ENCODE data around the gene MYO5A.
"Not testable (repeated sequence)": the region's sequence is repeated elsewhere in the genome, so short reads cannot be mapped to it uniquely, and the experiment has no call there.

MYO5A gene

DNA sequence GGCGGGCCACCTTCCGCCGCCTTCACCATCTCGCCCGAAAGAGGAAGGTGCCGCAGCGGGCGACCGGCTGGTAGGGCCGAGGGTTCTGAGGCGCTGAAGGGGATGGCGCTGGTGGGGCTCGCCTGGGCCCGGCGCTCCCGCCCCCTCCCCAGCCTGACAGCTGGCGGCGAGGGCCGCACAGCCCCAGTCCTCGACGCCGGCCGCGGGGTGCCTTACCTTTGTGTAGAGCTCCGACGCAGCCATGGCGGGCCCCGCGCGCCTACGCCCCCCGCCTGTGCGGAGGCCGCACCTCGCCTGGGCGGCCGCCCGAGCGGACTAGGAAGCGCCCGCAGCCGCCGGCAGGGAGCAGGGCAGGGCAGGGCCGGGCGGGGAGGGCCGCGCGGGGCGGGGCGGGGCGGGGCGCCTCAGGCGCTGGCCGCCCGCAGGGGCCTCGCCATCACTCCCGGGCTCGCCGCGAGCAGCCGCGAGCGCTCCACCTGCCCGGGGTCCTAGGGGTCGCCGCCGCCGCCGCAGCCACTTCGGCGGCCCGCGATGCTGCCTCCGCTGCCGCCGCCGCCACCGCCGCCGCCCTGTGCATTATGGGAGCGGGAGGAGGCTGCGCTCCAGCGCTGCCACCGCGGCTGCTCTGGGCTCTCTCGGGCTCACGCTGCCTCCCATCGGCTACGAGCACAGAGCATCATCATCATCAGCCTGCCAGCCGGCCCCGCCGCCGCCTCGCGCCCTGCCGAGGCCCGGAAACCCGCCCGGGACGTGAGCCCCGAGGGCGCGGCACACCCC is at the start of gene MYO5A:
TSS of gene MYO5A (minus strand) at position 317 of the 777 bp plus-strand sequence. CDS start at position 243, 74 bp downstream.
- peak; percentile 61 to 71 for DNase-seq (ENCODE audit: low read depth in 1 of 2, low spot score in 1 of 2)

DNA sequence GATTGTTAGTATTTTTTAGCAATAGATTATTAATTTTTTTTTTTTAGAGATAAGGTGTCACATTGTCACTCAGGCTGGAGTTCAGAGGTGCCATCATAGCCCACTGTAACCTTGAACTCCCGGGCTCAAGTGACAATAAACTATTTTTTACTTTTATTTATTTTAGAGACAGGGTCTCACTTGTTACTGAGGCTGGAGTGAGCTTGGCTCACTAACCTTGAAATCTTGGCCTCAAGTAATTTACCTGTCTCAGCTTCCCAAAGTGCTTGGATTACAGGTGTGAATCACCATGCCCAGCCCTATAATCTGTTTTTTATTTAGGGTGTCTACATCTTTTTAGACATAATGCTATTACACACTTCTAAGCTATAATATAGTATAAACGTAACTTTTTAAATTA is 48.0 kb upstream of the MYO5A start:
- no peak for DNase-seq (ENCODE audit: low read depth in 1 of 2, low spot score in 1 of 2)

DNA sequence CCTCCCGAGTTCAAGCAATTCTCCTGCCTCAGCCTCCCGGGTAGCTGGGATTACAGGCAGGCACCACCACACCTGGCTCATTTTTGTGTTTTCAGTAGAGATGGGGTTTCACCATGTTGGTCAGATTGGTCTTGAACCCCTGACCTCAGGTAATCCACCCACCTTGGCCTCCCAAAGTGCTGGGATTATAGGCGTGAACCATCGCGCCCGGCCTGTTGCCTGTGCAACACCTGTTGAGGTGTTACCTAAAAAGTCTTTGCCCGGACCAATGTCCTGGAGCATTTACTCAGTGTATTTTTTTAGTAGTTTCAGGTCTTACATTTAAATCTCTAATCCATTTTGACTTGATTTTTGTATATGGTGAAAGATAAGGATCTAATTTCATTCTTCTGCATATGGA is 46.9 kb upstream of the MYO5A start:
- not testable (repeated sequence) for DNase-seq (ENCODE audit: low read depth in 1 of 2, low spot score in 1 of 2)

DNA sequence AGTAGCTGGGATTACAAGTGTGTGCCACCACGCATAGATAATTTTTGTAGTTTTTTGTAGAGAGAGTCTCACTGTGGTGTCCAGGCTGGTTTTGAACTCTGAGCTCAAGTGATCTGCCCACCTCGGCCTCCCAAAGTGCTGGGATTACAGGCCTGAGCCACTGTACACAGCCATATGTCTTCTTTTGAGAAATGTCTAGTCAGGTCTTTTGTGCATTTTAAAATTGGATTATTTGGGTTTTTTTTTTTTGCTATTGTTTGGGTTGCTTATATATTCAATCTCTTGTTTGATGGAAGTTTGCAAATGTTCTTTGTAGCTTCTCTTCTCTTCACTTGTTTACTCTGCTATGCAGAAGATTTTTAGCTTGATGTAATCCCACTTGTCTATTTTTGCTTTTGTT is 46.4 kb upstream of the MYO5A start:
- no peak for DNase-seq (ENCODE audit: low read depth in 1 of 2, low spot score in 1 of 2)

DNA sequence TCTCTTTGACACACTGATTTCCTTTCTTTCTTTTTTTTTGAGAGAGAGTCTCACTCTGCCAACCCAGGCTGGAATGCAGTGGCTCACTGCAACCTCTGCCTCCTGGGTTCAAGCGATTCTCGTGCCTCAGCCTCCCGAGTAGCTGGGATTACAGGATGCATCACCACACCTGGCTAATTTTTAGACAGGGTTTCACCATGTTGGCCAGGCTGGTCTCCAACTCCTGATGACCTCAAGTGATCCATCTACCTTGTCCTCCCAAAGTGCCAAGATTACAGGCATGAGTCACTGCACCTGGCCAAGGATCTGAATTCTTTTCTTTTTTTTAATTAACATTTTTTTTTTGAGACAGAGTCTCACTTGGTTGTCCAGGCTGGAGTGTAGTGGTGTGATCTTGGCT is 45.9 kb upstream of the MYO5A start:
- DNase-seq (ENCODE audit: low read depth in 1 of 2, low spot score in 1 of 2), result not testable (repeated sequence)

DNA sequence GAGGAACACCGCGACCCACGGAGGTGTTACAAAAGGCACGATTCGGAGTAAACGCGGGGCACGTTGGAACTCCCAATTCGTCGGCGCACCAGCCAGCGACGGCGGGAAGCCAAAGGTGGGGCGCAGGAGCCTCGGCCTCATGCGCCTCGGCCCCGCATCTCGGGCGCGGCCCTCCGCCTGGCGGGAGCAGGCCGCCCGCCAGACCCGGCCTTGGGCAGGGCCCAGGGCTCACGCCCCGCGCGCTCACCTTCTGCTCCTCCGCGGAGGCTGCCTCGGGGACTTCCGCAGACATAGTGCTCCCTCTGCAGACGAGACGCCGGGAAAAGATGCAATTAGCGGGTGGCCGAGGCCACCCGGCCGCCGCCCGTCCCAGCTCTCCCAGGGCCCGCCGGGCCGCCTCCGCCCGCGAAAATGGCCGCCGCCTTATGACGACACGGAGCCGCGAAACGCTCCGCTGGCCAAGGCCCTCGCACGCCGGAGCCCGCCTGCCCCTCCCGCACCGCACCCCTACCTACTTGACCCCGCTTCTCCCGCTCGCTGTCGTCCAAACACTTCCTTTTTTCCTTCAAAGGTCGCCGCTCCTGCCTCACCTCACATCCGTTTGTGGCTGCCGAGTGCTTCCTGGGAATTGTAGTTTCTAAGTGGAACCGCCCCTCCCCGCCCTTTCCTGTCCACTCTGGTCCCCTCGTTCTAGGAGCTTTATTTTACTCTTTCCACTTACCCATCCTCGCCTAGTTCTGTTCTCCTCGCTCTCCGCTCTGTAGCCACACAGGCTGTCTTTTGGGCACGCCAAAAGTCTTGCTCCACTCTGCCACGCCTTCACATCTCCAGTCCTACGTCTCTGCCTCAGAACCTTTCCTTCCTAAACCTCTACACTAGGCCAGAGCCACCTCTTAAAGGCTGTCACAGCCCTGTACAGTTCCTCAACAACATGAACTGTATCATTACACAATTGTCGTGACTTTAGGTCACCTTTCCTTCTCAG is 40.2 kb upstream of the MYO5A start, which contains the start of gene ARPP19:
TSS of gene ARPP19 (minus strand) at position 430 of the 985 bp plus-strand sequence. CDS start at position 292, 138 bp downstream.
- peak; percentile 59 to 65 for DNase-seq (ENCODE audit: low read depth in 1 of 2, low spot score in 1 of 2)

DNA sequence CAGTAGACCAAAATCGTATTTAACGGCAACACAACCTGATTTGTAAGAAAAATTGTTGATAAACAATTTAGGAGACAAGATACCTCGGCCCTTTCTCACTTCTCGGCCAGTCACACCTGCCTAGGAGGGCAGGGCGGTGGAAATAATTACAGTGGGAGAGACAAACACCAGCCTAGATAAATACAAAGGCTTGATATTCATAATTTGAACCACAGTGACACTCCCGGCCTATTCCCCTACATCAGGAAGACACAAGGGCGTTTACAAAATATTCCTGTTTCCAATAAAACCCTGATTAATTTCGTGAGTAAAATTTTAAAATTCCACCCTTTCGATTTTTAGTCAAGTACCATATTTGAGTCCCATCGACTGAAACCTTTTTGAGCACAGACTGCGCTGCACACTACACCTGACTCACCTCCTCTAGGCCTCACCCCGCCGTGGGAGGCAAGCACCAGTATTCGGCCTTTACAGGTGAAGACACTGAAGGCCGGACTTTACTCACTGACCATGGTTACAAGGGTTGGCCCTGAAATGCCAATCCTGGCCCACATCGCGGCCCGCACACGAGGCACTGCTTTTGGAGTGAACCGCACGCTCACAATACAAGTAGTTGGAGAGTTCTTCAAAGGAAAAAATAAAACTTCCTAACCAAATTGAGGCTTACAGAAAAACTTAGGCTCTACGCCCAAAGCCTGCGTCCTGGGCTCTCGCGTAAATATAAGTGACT is 39.4 kb upstream of the MYO5A start:
- DNase-seq (ENCODE audit: low read depth in 1 of 2, low spot score in 1 of 2), result peak in 1 of 2 donors; percentile 30

DNA sequence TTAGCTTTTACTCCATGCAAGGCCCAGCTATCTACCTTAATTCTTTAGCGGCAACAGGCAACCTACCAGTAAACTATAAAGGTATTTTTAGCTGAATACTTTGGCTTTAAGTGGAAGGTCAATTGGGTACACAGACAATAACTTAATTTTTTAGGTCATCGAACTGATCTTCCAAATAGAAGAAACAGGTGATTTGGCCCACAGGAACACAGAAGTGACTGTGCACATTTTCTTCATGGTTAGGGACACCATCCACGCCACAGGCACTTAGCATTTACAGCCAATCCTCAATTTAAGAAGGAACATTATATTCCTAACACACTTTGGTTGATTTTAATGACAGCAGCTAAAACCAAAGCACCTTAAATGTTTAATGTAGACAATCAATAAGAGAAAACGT is 38.2 kb upstream of the MYO5A start:
- DNase-seq (ENCODE audit: low read depth in 1 of 2, low spot score in 1 of 2), result no peak

DNA sequence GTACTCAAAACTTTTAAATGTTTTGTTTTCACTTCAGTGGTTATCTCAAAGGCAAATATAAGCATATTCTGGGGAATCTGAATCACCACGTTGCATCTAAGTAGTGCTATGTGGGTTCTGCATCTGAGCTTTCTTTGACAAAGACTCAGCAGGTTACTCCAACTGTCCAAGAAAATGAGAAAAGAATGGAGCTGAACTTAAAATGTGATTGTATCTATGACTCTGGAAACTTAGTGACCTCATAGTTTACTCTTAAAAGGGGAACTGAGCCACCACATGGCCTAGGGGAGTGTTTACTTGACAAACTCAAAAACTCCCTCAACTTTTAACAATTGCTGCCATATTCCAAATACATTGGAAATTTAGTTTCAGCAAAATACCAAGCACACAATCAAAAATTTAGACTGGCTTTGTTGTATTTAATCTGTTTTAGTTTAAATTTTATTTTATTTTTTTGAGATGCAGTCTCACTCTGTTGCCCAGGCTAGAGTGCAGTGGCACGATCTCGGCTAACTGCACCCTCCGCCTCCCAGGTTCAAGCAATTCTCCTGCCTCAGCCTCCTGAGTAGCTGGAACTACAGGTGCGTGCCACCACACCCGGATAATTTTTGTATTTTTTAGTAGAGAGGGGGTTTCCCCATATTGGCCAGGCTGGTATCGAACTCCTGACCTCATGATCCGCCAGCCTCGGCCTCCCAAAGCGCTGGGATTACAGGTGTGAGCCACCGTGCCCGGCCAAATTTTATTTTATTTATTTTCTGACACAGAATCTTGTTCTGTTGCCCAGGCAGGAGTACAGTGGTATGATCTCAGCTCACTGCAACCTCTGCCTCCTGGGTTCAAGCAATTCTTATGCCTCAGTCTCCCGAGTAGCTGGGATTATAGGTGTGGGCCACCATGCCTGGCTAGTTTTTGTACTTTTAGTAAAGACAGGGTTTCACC is 37.0 kb upstream of the MYO5A start:
- DNase-seq (ENCODE audit: low read depth in 1 of 2, low spot score in 1 of 2), result not testable (repeated sequence)

DNA sequence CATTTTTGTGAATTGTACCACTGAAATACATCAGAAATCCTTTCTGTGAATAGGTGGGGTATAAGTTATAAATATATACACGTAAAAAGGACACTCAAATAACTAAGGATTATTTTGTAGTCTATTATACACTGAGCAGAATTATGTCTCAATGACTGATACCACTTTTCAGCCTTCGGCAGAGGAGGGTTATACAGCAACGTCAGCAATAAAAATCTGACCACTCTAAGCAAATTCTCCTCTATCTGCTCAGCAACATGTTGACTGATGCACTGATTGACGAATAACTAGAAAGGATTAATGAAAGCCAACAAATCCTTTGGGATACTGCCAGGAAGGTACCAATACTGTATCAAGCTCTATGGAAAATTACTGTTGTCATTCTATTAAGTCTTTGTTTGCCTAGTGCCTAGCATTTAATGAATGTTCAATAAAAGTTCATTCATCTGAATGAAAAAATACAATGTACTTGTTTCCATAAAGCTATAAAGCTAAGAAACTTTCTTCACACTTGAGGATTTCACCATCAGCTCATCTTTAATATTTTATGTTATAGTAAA is 34.9 kb upstream of the MYO5A start:
- no peak for DNase-seq (ENCODE audit: low read depth in 1 of 2, low spot score in 1 of 2)

DNA sequence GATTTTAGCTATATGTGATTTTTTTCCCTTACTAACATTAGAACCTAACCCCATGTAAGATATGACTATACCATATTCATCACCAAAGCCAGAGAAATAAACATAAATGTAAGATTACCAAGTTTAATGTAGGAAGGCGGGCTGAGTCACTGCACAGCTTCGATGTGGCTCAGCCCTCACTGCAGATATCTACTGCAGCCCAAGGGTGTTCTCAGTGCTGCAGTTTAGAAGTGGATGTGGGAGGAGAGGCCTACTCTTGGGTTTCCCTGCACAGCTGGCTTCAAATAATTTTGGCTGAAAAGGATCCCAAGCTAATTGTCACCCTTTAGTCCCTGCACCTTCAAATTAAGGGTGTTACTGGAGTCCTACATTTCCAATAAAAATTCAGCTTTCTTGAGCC is 30.9 kb upstream of the MYO5A start:
- peak in 1 of 2 donors; percentile 15 for DNase-seq (ENCODE audit: low read depth in 1 of 2, low spot score in 1 of 2)

DNA sequence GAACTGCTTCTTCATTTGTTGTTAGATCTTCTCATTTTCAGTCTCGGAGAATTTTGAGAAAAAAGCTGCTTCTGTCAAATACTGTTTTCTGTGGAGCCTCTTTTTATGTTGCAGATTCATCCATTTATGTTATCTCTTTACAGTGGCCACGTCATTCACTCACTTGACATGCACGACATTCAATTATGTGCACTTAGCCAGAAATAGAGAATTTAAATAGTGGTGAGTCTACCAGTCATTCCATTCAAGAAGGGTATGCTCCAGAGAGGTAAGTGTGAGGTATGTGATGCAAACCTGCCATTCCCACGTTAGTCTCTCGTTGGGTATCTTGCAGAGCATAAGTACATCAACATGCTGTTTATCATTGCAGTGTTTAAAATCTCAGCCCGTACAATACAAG is 30.3 kb upstream of the MYO5A start:
- no peak for DNase-seq (ENCODE audit: low read depth in 1 of 2, low spot score in 1 of 2)

DNA sequence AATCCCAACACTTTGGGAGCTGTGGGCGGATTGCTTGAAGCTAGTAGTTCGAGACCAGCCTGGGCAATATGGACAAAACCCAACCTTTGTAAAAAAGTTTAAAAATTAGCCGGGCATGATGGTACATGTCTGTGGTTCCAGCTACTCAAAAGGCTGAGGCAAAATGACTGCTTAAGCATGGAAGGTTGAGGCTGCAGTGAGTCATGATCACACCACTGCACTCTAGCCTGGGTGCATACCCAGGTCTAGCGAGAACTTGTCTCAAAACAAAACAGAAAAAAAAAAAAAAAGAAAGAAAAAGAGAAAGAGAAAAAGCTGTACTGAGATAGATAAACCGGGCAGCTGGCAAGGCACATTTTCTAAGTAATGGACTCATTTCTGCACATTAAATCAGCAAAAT is 29.5 kb upstream of the MYO5A start:
- peak in 1 of 2 donors; percentile 28 for DNase-seq (ENCODE audit: low read depth in 1 of 2, low spot score in 1 of 2)

DNA sequence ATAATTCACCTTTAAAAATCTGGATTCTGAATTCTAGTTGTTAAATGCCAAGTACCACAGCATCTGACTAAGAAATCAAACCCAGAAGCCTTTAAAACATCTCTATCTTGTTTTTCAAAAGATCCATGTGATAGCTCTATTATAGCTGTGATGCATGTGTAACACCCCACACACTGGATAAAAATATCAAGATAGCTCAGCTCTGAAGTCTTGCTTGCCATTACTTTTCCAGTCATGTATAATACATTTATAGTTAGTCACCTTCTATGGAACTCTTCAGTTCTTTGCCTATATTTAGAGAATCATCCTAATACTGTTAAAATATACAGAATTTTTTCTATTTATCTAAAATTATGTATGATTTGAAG is 28.6 kb upstream of the MYO5A start:
- DNase-seq (ENCODE audit: low read depth in 1 of 2, low spot score in 1 of 2), result no peak

DNA sequence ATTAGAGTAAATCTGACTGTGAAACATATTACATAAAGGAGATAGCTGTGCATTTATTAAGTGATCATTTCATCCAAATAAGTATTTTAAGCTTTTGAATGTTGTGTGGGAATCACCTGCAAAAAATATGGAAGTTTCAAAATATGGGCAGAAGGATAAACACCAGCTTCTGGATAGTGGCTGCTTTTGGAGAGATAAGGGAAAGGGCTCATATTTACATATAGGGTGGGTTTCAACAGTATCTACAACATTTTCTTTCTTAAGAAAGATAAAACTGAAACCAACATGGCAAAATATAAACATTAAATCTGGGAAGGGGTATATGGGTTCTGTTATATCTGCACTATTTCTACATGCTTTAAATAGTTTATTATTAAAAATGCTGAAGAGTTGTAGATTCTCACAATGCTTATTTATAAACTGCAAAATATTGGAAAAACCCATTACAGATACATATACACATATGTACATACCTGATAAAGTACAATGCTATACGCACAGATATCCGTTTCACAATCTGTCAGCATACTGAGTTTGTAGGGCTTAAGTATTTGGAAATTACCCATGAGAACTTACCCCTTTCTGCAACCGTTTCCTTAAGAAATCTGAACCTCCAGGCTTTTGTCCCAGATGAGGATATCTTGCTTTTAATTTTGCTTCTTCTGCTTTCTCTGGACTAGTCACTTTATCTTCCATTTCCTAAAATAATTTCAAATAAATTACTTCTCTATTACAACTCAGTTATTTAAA is 28.0 kb upstream of the MYO5A start:
- DNase-seq (ENCODE audit: low read depth in 1 of 2, low spot score in 1 of 2), result no peak

DNA sequence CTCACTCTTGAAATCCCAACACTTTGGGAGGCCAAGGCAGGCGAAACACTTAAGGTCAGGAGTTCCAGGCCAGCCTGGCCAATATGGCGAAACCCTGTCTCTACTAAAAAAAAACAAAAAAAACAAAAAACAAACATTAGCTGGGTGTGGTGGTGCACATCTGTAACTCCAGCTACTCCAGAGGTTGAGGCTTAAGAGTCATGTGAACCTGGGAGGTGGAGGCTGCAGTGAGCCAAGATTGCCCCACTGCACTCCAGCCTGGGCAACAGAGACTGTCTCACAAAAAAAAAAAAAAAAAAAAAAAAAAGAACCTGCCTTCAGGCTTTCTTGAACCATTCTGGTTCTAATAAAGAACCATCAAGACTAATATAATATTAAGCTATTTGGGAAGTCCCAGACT is 23.6 kb upstream of the MYO5A start:
- DNase-seq (ENCODE audit: low read depth in 1 of 2, low spot score in 1 of 2), result no peak

DNA sequence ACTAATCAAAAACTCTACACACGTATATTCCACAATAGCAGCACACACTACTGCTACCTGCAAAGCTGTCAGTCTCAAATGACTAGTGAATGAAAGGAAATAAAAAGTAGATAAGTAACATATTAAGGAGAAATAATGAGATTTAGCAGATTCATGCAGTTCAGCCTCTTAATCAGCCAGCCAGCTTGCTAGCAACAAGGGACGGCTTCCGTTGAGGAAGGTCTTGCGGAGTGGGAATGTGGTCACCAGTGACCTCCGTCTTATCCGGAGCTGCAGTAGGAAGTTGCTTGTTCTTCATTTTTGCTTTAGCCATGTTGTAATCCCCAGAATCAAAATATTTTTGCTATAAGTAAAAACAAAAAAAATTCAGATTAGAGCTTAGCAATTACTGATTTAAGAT is 23.1 kb upstream of the MYO5A start:
- no peak for DNase-seq (ENCODE audit: low read depth in 1 of 2, low spot score in 1 of 2)

DNA sequence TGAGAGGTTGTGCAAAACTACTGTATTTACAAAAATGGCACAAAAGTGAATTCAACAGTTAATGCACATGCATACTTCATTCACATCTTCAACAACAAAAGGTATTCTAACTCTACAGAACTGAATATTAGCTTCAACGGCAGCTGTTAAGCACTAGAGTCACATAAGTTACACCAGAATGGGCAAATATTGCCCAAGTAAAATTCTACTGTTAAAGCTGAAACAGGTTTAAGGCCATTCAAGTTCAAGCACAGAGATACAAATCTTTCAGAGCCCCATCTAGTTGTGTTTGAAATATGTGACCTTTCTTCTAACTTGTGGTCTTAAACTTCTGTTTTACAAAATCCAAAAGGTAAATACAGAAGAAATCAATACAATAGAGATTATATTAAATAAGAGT is 22.5 kb upstream of the MYO5A start:
- not testable (repeated sequence) for DNase-seq (ENCODE audit: low read depth in 1 of 2, low spot score in 1 of 2)

All from activated T-helper 1 cell treated with anti-CD3 and anti-CD28 coated beads, Interleukin-2, amount 50 U/mL, for 16 hours (primary cell).